Measurements from ENCODE around the gene MAVS.

DNA sequence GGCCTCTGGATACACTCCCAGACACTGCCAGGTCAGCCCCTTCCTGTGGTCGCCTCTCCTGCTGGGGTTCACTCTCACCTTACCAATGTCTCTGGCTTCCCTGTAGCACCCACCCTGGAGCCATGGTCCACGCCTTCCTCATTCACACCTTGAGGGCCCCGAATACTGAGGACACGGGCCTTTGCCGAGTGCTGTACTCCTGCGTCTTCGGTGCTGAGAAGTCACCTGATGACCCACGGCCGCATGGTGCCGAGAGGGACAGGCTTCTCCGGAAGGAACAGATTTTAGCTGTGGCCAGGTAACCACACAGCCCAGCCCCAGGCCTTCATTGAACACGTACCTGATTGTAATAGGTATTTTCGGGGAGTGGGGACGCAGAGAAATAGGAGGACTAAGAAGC, 24.6 kb upstream of the MAVS start:
- TF ChIP-seq, protein P1, sequence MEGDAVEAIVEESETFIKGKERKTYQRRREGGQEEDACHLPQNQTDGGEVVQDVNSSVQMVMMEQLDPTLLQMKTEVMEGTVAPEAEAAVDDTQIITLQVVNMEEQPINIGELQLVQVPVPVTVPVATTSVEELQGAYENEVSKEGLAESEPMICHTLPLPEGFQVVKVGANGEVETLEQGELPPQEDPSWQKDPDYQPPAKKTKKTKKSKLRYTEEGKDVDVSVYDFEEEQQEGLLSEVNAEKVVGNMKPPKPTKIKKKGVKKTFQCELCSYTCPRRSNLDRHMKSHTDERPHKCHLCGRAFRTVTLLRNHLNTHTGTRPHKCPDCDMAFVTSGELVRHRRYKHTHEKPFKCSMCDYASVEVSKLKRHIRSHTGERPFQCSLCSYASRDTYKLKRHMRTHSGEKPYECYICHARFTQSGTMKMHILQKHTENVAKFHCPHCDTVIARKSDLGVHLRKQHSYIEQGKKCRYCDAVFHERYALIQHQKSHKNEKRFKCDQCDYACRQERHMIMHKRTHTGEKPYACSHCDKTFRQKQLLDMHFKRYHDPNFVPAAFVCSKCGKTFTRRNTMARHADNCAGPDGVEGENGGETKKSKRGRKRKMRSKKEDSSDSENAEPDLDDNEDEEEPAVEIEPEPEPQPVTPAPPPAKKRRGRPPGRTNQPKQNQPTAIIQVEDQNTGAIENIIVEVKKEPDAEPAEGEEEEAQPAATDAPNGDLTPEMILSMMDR (conservative IDR thresholded peaks at IDR 0.05 in 1 of 2, IDR thresholded peaks at IDR 0.05 in 1 of 2; ENCODE audit: low read depth in 1 of 2, low read length in 2 of 2), result no peak
- TF ChIP-seq EZH2 (IDR thresholded peaks at IDR 0.05; ENCODE audit: low read length, missing control alignments), result no peak

Measured in fibroblast of lung (primary cell).